ENCODE measurements around the gene ETV2.

The ETV2 gene

GRCh38 chr19:35612224-35612558 lies 29.4 kb upstream of the ETV2 start:
- peaks cover 2% of the 10 kb centered on the region for H3K9me3 ChIP-seq (ENCODE audit: control insufficient read depth, insufficient read depth, low read depth, low read length)
- H3K4me1 ChIP-seq (ENCODE audit: control insufficient read depth, insufficient read depth, low read length) = peaks cover 13% of the 10 kb centered on the region
- H3K36me3 ChIP-seq (ENCODE audit: control insufficient read depth in 2 of 2, insufficient read depth in 1 of 2, low read length in 2 of 2) = peaks cover 33 to 36% of the 10 kb centered on the region in 2 experiments
- POLR2A ChIA-PET = interaction anchor here (0.9 to 2.3 kb wide), 16 partner anchors 11 to 136 kb away, joined by 3 to 32 read pairs (median 6); partner anchors contain the start of genes COX6B1, LIN37, PSENEN and U2AF1L4
- H3K27ac ChIP-seq (ENCODE audit: extremely low read depth, low read depth, low read length) = peak overlapping the region; percentile 94; the same call in 1 of the 2 replicates
- TF ChIP-seq SCRT2 (tag by site-specific recombination; IDR thresholded peaks at IDR 0.05) = peak; percentile 98
- TF ChIP-seq ZEB2 (tag by site-specific recombination; IDR thresholded peaks at IDR 0.05) = no peak
- peak; percentile 95 for TF ChIP-seq SCRT1 (tag by site-specific recombination; IDR thresholded peaks at IDR 0.05; ENCODE audit: borderline replicate concordance)
- TF ChIP-seq ZNF366 (tag by site-specific recombination; conservative IDR thresholded peaks at IDR 0.05) = peak; percentile 74; the same call in 1 of the 2 replicates
- peak; percentile 93 for TF ChIP-seq ZNF121 (tag by site-specific recombination; IDR thresholded peaks at IDR 0.05)
- no peak overlapping the region for H3K4me3 ChIP-seq (ENCODE audit: low read depth, low read length)
- CTCF ChIA-PET = interaction anchor here (0.9 to 2.5 kb wide), 9 partner anchors 11 to 260 kb away, joined by 3 to 22 read pairs (median 6); no protein-coding TSS in a partner anchor

DNA sequence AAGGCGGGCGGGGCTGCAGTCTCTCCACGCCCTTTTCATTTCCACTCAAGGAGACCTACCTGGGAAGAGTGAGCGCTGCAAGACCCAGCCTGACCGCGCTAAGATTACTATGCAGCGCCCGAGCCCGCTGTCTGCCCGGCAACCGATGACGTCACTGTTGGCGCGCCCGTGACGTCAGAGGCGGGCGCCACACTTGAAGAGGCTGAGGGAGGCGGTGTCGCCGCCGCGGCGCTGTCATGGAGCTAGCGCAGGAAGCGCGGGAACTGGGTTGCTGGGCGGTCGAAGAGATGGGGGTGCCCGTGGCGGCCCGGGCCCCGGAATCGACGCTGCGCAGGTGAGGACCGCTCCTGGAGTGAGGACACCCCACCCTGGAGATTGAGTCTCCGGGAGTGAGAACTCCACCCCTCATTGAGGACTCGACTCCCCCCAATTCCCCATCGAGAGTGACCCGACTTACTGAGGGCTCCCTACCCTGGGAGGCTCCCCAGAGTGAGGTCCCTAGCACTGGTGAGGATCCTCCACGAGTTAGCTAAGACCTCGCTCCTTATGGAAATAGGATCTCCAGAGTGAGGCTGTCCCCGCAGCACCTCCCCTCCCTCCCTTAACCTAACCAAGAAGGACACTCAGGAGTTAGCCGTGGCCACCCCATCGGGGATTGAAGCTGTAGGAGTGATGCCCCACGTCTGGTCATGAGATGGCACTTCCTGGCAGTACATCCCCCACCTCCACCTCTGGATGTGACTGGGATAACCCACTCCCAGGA lies 28.8 kb upstream of the ETV2 start, which contains the start of gene HAUS5:
HAUS5 (plus strand) TSS at position 177 of the 763 bp plus-strand sequence; CDS start at position 237, 60 bp downstream.
- H3K27ac ChIP-seq (ENCODE audit: extremely low read depth, low read depth, low read length) = peak within 1 kb of the TSS; percentile 94
- H3K4me1 ChIP-seq (ENCODE audit: control insufficient read depth, insufficient read depth, low read length) = peaks cover 13% of the 10 kb centered on the region
- peaks cover 2% of the 10 kb centered on the region for H3K9me3 ChIP-seq (ENCODE audit: control insufficient read depth, insufficient read depth, low read depth, low read length)
- CTCF ChIA-PET = interaction anchor here (0.6 to 2.5 kb wide), 13 partner anchors 10 to 546 kb away, joined by 3 to 22 read pairs (median 5); no protein-coding TSS in a partner anchor
- H3K36me3 ChIP-seq (ENCODE audit: control insufficient read depth in 2 of 2, insufficient read depth in 1 of 2, low read length in 2 of 2) = peaks cover 39 to 42% of the 10 kb centered on the region in 2 experiments
- POLR2A ChIA-PET = interaction anchor here (0.6 to 2.3 kb wide), 22 partner anchors 9 to 561 kb away, joined by 3 to 32 read pairs (median 5); partner anchors contain the start of genes COX6B1, LIN37, PSENEN and U2AF1L4
- peak within 1 kb of the TSS; percentile 68 for H3K4me3 ChIP-seq (ENCODE audit: low read depth, low read length)
- TF ChIP-seq ZBTB48 (tag by site-specific recombination; IDR thresholded peaks at IDR 0.05) = peak; percentile 95
- no peak for TF ChIP-seq ZNF19 (tag by site-specific recombination; IDR thresholded peaks at IDR 0.05; ENCODE audit: low read depth)
- TF ChIP-seq ZNF146 (tag by site-specific recombination; IDR thresholded peaks at IDR 0.05) = peak; percentile 68; the same call in 1 of the 2 replicates
- TF ChIP-seq ZNF571 (tag by site-specific recombination; IDR thresholded peaks at IDR 0.05) = no peak
- peak; percentile 91; the same call in 1 of the 2 replicates for TF ChIP-seq REPIN1 (tag by site-specific recombination; IDR thresholded peaks at IDR 0.05; ENCODE audit: low read depth)
- peak; percentile 41; the same call in 1 of the 2 replicates for TF ChIP-seq ZBTB20 (tag by site-specific recombination; IDR thresholded peaks at IDR 0.05)
- 0 out of 2 replicates have a peak, but pooled peaks have one; percentile 70 for TF ChIP-seq ZNF792 (tag by site-specific recombination; IDR thresholded peaks at IDR 0.05)
- peak; percentile 100 for TF ChIP-seq ZBTB21 (tag by site-specific recombination; IDR thresholded peaks at IDR 0.05)
- TF ChIP-seq, protein P1, sequence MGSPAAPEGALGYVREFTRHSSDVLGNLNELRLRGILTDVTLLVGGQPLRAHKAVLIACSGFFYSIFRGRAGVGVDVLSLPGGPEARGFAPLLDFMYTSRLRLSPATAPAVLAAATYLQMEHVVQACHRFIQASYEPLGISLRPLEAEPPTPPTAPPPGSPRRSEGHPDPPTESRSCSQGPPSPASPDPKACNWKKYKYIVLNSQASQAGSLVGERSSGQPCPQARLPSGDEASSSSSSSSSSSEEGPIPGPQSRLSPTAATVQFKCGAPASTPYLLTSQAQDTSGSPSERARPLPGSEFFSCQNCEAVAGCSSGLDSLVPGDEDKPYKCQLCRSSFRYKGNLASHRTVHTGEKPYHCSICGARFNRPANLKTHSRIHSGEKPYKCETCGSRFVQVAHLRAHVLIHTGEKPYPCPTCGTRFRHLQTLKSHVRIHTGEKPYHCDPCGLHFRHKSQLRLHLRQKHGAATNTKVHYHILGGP (tag by site-specific recombination; IDR thresholded peaks at IDR 0.05) = no peak
- TF ChIP-seq, protein P2, sequence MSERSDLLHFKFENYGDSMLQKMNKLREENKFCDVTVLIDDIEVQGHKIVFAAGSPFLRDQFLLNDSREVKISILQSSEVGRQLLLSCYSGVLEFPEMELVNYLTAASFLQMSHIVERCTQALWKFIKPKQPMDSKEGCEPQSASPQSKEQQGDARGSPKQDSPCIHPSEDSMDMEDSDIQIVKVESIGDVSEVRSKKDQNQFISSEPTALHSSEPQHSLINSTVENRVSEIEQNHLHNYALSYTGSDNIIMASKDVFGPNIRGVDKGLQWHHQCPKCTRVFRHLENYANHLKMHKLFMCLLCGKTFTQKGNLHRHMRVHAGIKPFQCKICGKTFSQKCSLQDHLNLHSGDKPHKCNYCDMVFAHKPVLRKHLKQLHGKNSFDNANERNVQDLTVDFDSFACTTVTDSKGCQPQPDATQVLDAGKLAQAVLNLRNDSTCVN (tag by site-specific recombination; optimal IDR thresholded peaks at IDR 0.05) = peak; percentile 97
- TF ChIP-seq RBAK (tag by site-specific recombination; IDR thresholded peaks at IDR 0.05) = no peak
- TF ChIP-seq, protein P3, sequence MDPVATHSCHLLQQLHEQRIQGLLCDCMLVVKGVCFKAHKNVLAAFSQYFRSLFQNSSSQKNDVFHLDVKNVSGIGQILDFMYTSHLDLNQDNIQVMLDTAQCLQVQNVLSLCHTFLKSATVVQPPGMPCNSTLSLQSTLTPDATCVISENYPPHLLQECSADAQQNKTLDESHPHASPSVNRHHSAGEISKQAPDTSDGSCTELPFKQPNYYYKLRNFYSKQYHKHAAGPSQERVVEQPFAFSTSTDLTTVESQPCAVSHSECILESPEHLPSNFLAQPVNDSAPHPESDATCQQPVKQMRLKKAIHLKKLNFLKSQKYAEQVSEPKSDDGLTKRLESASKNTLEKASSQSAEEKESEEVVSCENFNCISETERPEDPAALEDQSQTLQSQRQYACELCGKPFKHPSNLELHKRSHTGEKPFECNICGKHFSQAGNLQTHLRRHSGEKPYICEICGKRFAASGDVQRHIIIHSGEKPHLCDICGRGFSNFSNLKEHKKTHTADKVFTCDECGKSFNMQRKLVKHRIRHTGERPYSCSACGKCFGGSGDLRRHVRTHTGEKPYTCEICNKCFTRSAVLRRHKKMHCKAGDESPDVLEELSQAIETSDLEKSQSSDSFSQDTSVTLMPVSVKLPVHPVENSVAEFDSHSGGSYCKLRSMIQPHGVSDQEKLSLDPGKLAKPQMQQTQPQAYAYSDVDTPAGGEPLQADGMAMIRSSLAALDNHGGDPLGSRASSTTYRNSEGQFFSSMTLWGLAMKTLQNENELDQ (tag by site-specific recombination; IDR thresholded peaks at IDR 0.05; ENCODE audit: low read depth) = no peak
- peak; percentile 91 for TF ChIP-seq ZBTB17 (tag by site-specific recombination; IDR thresholded peaks at IDR 0.05)
- peak; percentile 61 for TF ChIP-seq ZFHX2 (tag by site-specific recombination; conservative IDR thresholded peaks at IDR 0.05)
- TF ChIP-seq SP3 (tag by site-specific recombination; IDR thresholded peaks at IDR 0.05) = peak; percentile 92
- TF ChIP-seq ZNF670 (tag by site-specific recombination; IDR thresholded peaks at IDR 0.05; ENCODE audit: low read depth) = no peak
- peak; percentile 80 for TF ChIP-seq FEZF1 (tag by site-specific recombination; IDR thresholded peaks at IDR 0.05)
- no peak; the same call in 1 of the 2 replicates for TF ChIP-seq PRDM6 (tag by site-specific recombination; IDR thresholded peaks at IDR 0.05)
- no peak for TF ChIP-seq ZNF174 (tag by site-specific recombination; IDR thresholded peaks at IDR 0.05)
- 0 out of 2 replicates have a peak, but pooled peaks have one; percentile 30 for TF ChIP-seq ZNF138 (tag by site-specific recombination; IDR thresholded peaks at IDR 0.05; ENCODE audit: borderline replicate concordance)
- TF ChIP-seq, protein P4, sequence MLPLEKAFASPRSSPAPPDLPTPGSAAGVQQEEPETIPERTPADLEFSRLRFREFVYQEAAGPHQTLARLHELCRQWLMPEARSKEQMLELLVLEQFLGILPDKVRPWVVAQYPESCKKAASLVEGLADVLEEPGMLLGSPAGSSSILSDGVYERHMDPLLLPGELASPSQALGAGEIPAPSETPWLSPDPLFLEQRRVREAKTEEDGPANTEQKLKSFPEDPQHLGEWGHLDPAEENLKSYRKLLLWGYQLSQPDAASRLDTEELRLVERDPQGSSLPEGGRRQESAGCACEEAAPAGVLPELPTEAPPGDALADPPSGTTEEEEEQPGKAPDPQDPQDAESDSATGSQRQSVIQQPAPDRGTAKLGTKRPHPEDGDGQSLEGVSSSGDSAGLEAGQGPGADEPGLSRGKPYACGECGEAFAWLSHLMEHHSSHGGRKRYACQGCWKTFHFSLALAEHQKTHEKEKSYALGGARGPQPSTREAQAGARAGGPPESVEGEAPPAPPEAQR (tag by site-specific recombination; IDR thresholded peaks at IDR 0.05) = peak; percentile 90
